ENCODE results near the gene EHD4.

Gene EHD4

GRCh38 chr15:41891226-41891625, 81.1 kb downstream of the EHD4 start (continued):
- TF ChIP-seq ZNF280D (tag by site-specific recombination; IDR thresholded peaks at IDR 0.05) (no peak), ZNF239 (tag by site-specific recombination; IDR thresholded peaks at IDR 0.05) (no peak), MEIS1 (CRISPR knock-in tag; IDR thresholded peaks at IDR 0.05; ENCODE audit: borderline replicate concordance) (no peak)

- H3K9me3 ChIP-seq (ENCODE audit: control insufficient read depth, insufficient read depth, low read depth, low read length) = no peaks in the 10 kb centered on the region
- H3K27ac ChIP-seq (ENCODE audit: extremely low read depth, low read depth, low read length) = no peak overlapping the region
- no peak overlapping the region for H3K4me3 ChIP-seq (ENCODE audit: low read depth, low read length)
- TF ChIP-seq RBAK (tag by site-specific recombination; IDR thresholded peaks at IDR 0.05) = no peak
- no peaks in the 10 kb centered on the region for H3K36me3 ChIP-seq (ENCODE audit: control insufficient read depth in 2 of 2, insufficient read depth in 1 of 2, low read length in 2 of 2)
- CTCF ChIA-PET = interaction anchor here (3.8 kb wide), 1 partner anchor 14 kb away, joined by 10 read pairs; no protein-coding TSS in a partner anchor
- H3K4me1 ChIP-seq (ENCODE audit: control insufficient read depth, insufficient read depth, low read length) = peaks cover 6% of the 10 kb centered on the region
- POLR2A ChIA-PET = no interaction called here
Observed at GRCh38 chr15:41890050-41890690, 82.2 kb downstream of the EHD4 start.

GRCh38 chr15:41888662-41889253, 83.6 kb downstream of the EHD4 start:
- TF ChIP-seq YY2 (tag by site-specific recombination; IDR thresholded peaks at IDR 0.05) (no peak), ATF2 (tag by site-specific recombination; IDR thresholded peaks at IDR 0.05; ENCODE audit: low read depth) (no peak), BCL11B (tag by site-specific recombination; IDR thresholded peaks at IDR 0.05; ENCODE audit: low read depth) (no peak), ZNF555 (tag by site-specific recombination; conservative IDR thresholded peaks at IDR 0.05) (no peak), PRDM6 (tag by site-specific recombination; IDR thresholded peaks at IDR 0.05) (no peak), ZNF488 (tag by site-specific recombination; IDR thresholded peaks at IDR 0.05) (no peak), ZNF184 (tag by site-specific recombination; IDR thresholded peaks at IDR 0.05) (no peak)
- POLR2A ChIA-PET = no interaction called here
- no peaks in the 10 kb centered on the region for H3K36me3 ChIP-seq (ENCODE audit: control insufficient read depth in 2 of 2, insufficient read depth in 1 of 2, low read length in 2 of 2)
- CTCF ChIA-PET = no interaction called here
- H3K4me3 ChIP-seq (ENCODE audit: low read depth, low read length) = no peak overlapping the region
- no peaks in the 10 kb centered on the region for H3K9me3 ChIP-seq (ENCODE audit: control insufficient read depth, insufficient read depth, low read depth, low read length)
- H3K27ac ChIP-seq (ENCODE audit: extremely low read depth, low read depth, low read length) = no peak overlapping the region
- H3K4me1 ChIP-seq (ENCODE audit: control insufficient read depth, insufficient read depth, low read length) = no peaks in the 10 kb centered on the region

GRCh38 chr15:41887893-41888292, 84.5 kb downstream of the EHD4 start:
- Histone ChIP-seq H3K36me3 (ENCODE audit: control insufficient read depth in 2 of 2, insufficient read depth in 1 of 2, low read length in 2 of 2) (no peaks in the 10 kb centered on the region), H3K9me3 (ENCODE audit: control insufficient read depth, insufficient read depth, low read depth, low read length) (no peaks in the 10 kb centered on the region), H3K4me3 (ENCODE audit: low read depth, low read length) (no peak overlapping the region), H3K27ac (ENCODE audit: extremely low read depth, low read depth, low read length) (no peak overlapping the region), H3K4me1 (ENCODE audit: control insufficient read depth, insufficient read depth, low read length) (no peaks in the 10 kb centered on the region)
- POLR2A ChIA-PET = no interaction called here
- CTCF ChIA-PET = no interaction called here
- TF ChIP-seq ZNF645 (tag by site-specific recombination; IDR thresholded peaks at IDR 0.05) (no peak), ZNF394 (tag by site-specific recombination; IDR thresholded peaks at IDR 0.05; ENCODE audit: borderline replicate concordance) (no peak), ZSCAN30 (tag by site-specific recombination; IDR thresholded peaks at IDR 0.05) (no peak), ZNF18 (tag by site-specific recombination; IDR thresholded peaks at IDR 0.05) (no peak), ZBTB1 (tag by site-specific recombination; IDR thresholded peaks at IDR 0.05) (no peak)

Measured in HEK293 (cell line).